Left kidney (tissue), 2 donors: ENCODE data around the gene ZBTB39. TPM values are rescaled to one million over a fixed set of nuclear protein-coding genes. Genes with fewer than 3 reads are reported as not detected.
"Not testable (repeated sequence)": the region's sequence is repeated elsewhere in the genome, so short reads cannot be mapped to it uniquely, and the experiment has no call there.

Source experiments
- DNase-seq: peaks from one replicate; pipeline ENCODE4 v3.0.0-alpha.2; 2013
- polyA plus RNA-seq: library from polyadenylated mRNA; unstranded; fragments of 120-200 nt; gene quantifications from one replicate; pipeline ENCODE4 v1.2.1, GENCODE V29; 2013; ENCODE audit not compliant: insufficient read length

The ZBTB39 gene
- polyA plus RNA-seq, 1 donor: 13.4 TPM

GRCh38 chr12:57003395-57003794 is 3.0 kb downstream of the ZBTB39 start:
- DNase-seq: no peak

- peak; percentile 48 for DNase-seq
Observed at GRCh38 chr12:57001448-57001906, 4.9 kb downstream of the ZBTB39 start.

- DNase-seq: no peak
Observed at GRCh38 chr12:57000393-57000792, 6.0 kb downstream of the ZBTB39 start.

- DNase-seq: no peak
Observed at GRCh38 chr12:56999456-56999855, 6.9 kb downstream of the ZBTB39 start.

GRCh38 chr12:56998981-56999380 is 7.4 kb downstream of the ZBTB39 start:
- DNase-seq: no peak

- no peak for DNase-seq
Observed at GRCh38 chr12:56998316-56998715, 8.0 kb downstream of the ZBTB39 start.

- DNase-seq: no peak
Observed at GRCh38 chr12:56996793-56997545, 9.4 kb downstream of the ZBTB39 start.

- DNase-seq: no peak
Observed at GRCh38 chr12:56995930-56996496, 10.3 kb downstream of the ZBTB39 start.

GRCh38 chr12:56995201-56995929 is 11.0 kb downstream of the ZBTB39 start:
- DNase-seq: no peak

- no peak for DNase-seq
Observed at GRCh38 chr12:56994231-56994746, 12.1 kb downstream of the ZBTB39 start.

- DNase-seq: no peak
Observed at GRCh38 chr12:56993346-56993745, 13.0 kb downstream of the ZBTB39 start.

- no peak for DNase-seq
Observed at GRCh38 chr12:56991319-56992246, 14.8 kb downstream of the ZBTB39 start.

- DNase-seq: no peak
Observed at GRCh38 chr12:56990648-56991318, 15.6 kb downstream of the ZBTB39 start.

- no peak for DNase-seq
Observed at GRCh38 chr12:56989861-56990610, 16.3 kb downstream of the ZBTB39 start.

- no peak for DNase-seq
Observed at GRCh38 chr12:56988207-56988739, 18.1 kb downstream of the ZBTB39 start.

GRCh38 chr12:56987551-56988053 is 18.7 kb downstream of the ZBTB39 start:
- DNase-seq: peak; percentile 68

- no peak for DNase-seq
Observed at GRCh38 chr12:56987011-56987410, 19.3 kb downstream of the ZBTB39 start.

- not testable (repeated sequence) for DNase-seq
Observed at GRCh38 chr12:56985714-56986113, 20.6 kb downstream of the ZBTB39 start.

GRCh38 chr12:56983386-56983785 is 23.0 kb downstream of the ZBTB39 start:
- DNase-seq: no peak
